Hepatocyte (in vitro differentiated cells): ENCODE measurements around the gene NDST3. TPM values are rescaled to one million over a fixed set of nuclear protein-coding genes. Genes with fewer than 3 reads are reported as not detected.

Experiments used
- DNase-seq: peaks from one replicate; pipeline ENCODE4 v3.0.0-alpha.2; 2016; ENCODE audit warnings: low spot score
- H2AFZ ChIP-seq: fragments of 200-600 bp; sonication (generic); 2 replicates; pipeline ENCODE4 v1.6.0; 2016; ENCODE audit warnings: antibody characterized with exemption, mild to moderate bottlenecking
- H3K27ac ChIP-seq: fragments of 200-600 bp; sonication (generic); 2 replicates; pipeline ENCODE4 v1.5.1; 2016; ENCODE audit warnings: mild to moderate bottlenecking
- H3K27me3 ChIP-seq: fragments of 200-600 bp; sonication (generic); 2 replicates; pipeline ENCODE4 v1.6.1; 2016
- H3K36me3 ChIP-seq: fragments of 200-600 bp; sonication (generic); replicated peaks from 2 replicates; pipeline ENCODE4 v1.5.1; 2016; ENCODE audit warnings: low read depth; ENCODE audit not compliant: insufficient read depth
- H3K4me1 ChIP-seq: fragments of 200-600 bp; sonication (generic); 2 replicates; pipeline ENCODE4 v1.5.1; 2016; ENCODE audit warnings: mild to moderate bottlenecking, moderate library complexity; ENCODE audit not compliant: insufficient read depth
- H3K4me2 ChIP-seq: fragments of 200-600 bp; sonication (generic); 2 replicates; pipeline ENCODE4 v1.6.0; 2016
- H3K4me3 ChIP-seq: fragments of 200-600 bp; sonication (generic); 2 replicates; pipeline ENCODE4 v1.5.1; 2016; ENCODE audit warnings: mild to moderate bottlenecking
- H3K79me2 ChIP-seq: fragments of 200-600 bp; sonication (generic); 2 replicates; pipeline ENCODE4 v1.6.0; 2017; ENCODE audit warnings: mild to moderate bottlenecking
- H3K9me2 ChIP-seq: fragments of 200-600 bp; sonication (generic); replicated peaks from 2 replicates; pipeline ENCODE4 v1.6.0; 2017; ENCODE audit warnings: mild to moderate bottlenecking; ENCODE audit not compliant: insufficient read depth
- H3K9me3 ChIP-seq: fragments of 200-600 bp; sonication (generic); 2 replicates; pipeline ENCODE4 v1.5.1; 2016; ENCODE audit warnings: low read depth, mild to moderate bottlenecking
- H4K20me1 ChIP-seq: fragments of 200-600 bp; sonication (generic); 2 replicates; pipeline ENCODE4 v1.6.0; 2016; ENCODE audit warnings: mild to moderate bottlenecking; ENCODE audit not compliant: insufficient read depth, poor library complexity, severe bottlenecking
- EZH2 ChIP-seq: fragments of 200-600 bp; sonication (generic); IDR thresholded peaks from 2 replicates; pipeline ENCODE4 v1.6.1; 2016; ENCODE audit warnings: antibody characterized with exemption, mild to moderate bottlenecking, borderline replicate concordance
- EZH2phosphoT487 ChIP-seq: fragments of 200-600 bp; sonication (generic); IDR thresholded peaks from one replicate; pipeline ENCODE4 v1.6.1; 2018; ENCODE audit warnings: antibody characterized with exemption, mild to moderate bottlenecking, low read depth, moderate library complexity; ENCODE audit not compliant: unreplicated experiment, severe bottlenecking
- WGBS: methylation state at CpG from one replicate; pipeline ENCODE4 v1.1.6; 2016; ENCODE audit warnings: low lambda C conversion rate; ENCODE audit errors: missing lambda C conversion rate; 5-methylcytosine and 5-hydroxymethylcytosine counted together
- polyA plus RNA-seq: library from polyadenylated mRNA; unstranded; fragments of >200 nt; fragmentation: Nextera tagmentation; extraction: Ambion mirVana; gene quantifications from 2 replicates; pipeline ENCODE4 v1.2.1, GENCODE V29; 2016
- total RNA-seq: library from RNA; depleted of rRNA; stranded (reverse); fragments of >200 nt; gene quantifications from 2 replicates; pipeline ENCODE4 v1.2.3, GENCODE V29; 2014
- TF ChIP-seq, protein P1 (sequence below): fragments of 200-600 bp; sonication (generic); IDR thresholded peaks from 2 replicates; pipeline ENCODE4 v1.5.1; 2016; ENCODE audit warnings: antibody characterized with exemption, mild to moderate bottlenecking; ENCODE audit not compliant: poor library complexity

Gene NDST3
- total and polyA plus RNA-seq, 2 experiments from 2014 or later, result 1.3 to 1.6 TPM

DNA sequence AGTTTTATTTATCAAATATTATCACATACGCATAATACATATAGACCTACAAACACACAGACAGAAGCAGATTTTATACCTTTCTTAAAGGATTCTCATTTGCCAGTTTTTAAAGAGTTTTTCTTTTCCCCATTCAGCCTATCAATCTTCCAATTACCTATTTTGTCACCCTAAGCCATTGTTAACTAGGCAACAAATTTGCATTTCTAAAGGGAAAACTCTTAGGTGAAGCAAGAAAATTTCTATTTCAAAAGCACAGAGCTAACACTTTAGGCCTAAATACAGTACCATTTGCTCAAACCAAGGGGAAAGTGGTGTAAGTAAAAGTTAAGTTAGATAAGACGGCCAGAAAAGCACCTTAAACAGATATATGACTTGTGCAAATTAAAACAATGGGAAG is 156.6 kb downstream of the NDST3 start:
- H3K27ac ChIP-seq, result no peak overlapping the region
- 87% methylated on average over 2 of the region's 2 CpGs for WGBS
- no peaks in the 10 kb centered on the region for H3K4me1 ChIP-seq
- no peaks in the 10 kb centered on the region for H4K20me1 ChIP-seq
- H3K4me3 ChIP-seq, result no peak overlapping the region
- no peaks in the 10 kb centered on the region for H3K36me3 ChIP-seq
- TF ChIP-seq, protein P1, sequence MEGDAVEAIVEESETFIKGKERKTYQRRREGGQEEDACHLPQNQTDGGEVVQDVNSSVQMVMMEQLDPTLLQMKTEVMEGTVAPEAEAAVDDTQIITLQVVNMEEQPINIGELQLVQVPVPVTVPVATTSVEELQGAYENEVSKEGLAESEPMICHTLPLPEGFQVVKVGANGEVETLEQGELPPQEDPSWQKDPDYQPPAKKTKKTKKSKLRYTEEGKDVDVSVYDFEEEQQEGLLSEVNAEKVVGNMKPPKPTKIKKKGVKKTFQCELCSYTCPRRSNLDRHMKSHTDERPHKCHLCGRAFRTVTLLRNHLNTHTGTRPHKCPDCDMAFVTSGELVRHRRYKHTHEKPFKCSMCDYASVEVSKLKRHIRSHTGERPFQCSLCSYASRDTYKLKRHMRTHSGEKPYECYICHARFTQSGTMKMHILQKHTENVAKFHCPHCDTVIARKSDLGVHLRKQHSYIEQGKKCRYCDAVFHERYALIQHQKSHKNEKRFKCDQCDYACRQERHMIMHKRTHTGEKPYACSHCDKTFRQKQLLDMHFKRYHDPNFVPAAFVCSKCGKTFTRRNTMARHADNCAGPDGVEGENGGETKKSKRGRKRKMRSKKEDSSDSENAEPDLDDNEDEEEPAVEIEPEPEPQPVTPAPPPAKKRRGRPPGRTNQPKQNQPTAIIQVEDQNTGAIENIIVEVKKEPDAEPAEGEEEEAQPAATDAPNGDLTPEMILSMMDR, result no peak
- TF ChIP-seq EZH2phosphoT487, result no peak
- no peak for TF ChIP-seq EZH2
- no peak for DNase-seq
- no peaks in the 10 kb centered on the region for H3K79me2 ChIP-seq
- no peaks in the 10 kb centered on the region for H3K27me3 ChIP-seq
- H3K9me3 ChIP-seq, result no peaks in the 10 kb centered on the region
- no peaks in the 10 kb centered on the region for H3K9me2 ChIP-seq
- no peak overlapping the region for H3K4me2 ChIP-seq
- H2AFZ ChIP-seq, result no peak overlapping the region

DNA sequence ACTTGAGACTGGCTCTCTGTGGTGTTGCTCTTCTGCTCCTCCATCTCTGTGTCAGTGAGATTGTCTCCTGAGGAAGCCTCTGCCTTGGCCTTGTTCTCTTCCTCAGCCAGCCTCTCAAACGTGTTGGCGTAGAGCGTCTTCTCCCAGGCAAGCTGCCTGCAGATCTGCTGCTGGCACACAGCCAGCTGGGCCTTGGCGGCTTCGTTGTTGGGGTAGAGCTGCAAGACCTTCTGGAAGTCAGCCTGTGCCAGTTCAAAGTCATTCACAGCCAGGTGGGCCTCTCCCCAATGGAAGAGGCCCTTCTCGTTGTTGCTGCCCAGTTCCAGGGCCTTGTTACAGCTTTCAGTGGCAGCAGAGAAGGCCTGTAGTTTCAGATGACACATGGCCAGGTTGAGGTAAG is 159.1 kb downstream of the NDST3 start:
- Histone ChIP-seq H3K9me2 (no peaks in the 10 kb centered on the region), H3K4me2 (no peak overlapping the region), H3K4me1 (no peaks in the 10 kb centered on the region), H3K4me3 (no peak overlapping the region), H3K27me3 (no peaks in the 10 kb centered on the region), H3K9me3 (no peaks in the 10 kb centered on the region), H2AFZ (no peak overlapping the region), H4K20me1 (no peaks in the 10 kb centered on the region), H3K79me2 (no peaks in the 10 kb centered on the region), H3K27ac (no peak overlapping the region), H3K36me3 (no peaks in the 10 kb centered on the region)
- 91% methylated on average over 6 of the region's 6 CpGs for WGBS
- DNase-seq, result no peak
- no peak for TF ChIP-seq EZH2
- TF ChIP-seq EZH2phosphoT487, result no peak
- TF ChIP-seq, protein P1, result no peak

DNA sequence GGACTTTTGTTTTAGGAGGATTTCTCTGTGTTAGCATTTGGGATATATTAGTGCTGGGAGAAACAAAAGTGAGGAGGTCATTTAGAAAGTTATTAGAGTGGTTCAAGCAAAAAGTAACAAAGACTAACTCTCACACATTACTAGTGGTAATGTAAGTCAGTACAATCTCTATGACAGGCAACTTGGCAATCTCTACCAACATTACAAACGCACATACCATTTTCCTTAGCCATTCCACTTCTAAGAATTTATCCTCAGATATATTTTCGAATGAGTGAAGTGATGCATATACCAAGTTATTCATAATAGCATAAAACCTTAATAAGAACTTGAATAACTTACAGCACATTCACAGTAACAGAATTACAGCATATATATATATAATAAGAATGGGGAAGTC is 172.3 kb downstream of the NDST3 start:
- Histone ChIP-seq H3K9me2 (no peaks in the 10 kb centered on the region), H3K9me3 (no peaks in the 10 kb centered on the region), H3K36me3 (no peaks in the 10 kb centered on the region), H3K4me3 (no peak overlapping the region), H3K4me1 (no peaks in the 10 kb centered on the region), H3K27ac (no peak overlapping the region), H2AFZ (no peak overlapping the region), H3K4me2 (no peak overlapping the region), H4K20me1 (no peaks in the 10 kb centered on the region), H3K27me3 (no peaks in the 10 kb centered on the region), H3K79me2 (no peaks in the 10 kb centered on the region)
- DNase-seq, result no peak
- TF ChIP-seq, protein P1, result no peak
- TF ChIP-seq EZH2 (no peak), EZH2phosphoT487 (no peak)
- 78% methylated on average over 2 of the region's 2 CpGs for WGBS

DNA sequence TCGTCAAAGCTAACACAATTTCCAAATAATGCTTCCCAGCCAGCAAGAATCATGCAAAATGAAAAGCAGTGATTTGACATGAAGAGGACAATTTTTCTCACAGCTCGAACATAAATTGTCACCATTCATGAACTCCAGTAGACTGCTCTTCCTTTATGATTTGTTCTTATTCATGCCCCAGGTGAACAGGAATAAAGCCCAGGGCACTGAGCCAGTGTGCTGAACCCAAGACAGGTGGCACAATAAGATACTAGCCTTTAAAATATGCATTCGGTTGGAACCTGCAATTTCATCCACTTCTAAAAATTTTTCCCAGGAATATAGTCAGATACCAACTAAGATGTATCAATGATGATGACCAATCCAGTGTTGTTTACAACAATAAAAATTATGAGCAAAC is 178.8 kb downstream of the NDST3 start:
- TF ChIP-seq EZH2phosphoT487 (no peak), EZH2 (no peak)
- TF ChIP-seq, protein P1, result no peak
- Histone ChIP-seq H3K4me3 (no peak overlapping the region), H3K4me2 (no peak overlapping the region), H3K4me1 (no peaks in the 10 kb centered on the region), H4K20me1 (no peaks in the 10 kb centered on the region), H3K36me3 (no peaks in the 10 kb centered on the region), H3K27me3 (no peaks in the 10 kb centered on the region), H3K9me2 (no peaks in the 10 kb centered on the region), H3K79me2 (no peaks in the 10 kb centered on the region), H3K27ac (no peak overlapping the region), H3K9me3 (no peaks in the 10 kb centered on the region), H2AFZ (no peak overlapping the region)
- DNase-seq, result no peak
- WGBS, result 88% methylated on average over 3 of the region's 3 CpGs
